ENCODE measurements around the gene SCN4B.

Gene SCN4B

GRCh38 chr11:118129471-118130172, 23.0 kb downstream of the SCN4B start:
- no peak for DNase-seq (ENCODE audit: low read depth in 2 of 2)

- no peak for DNase-seq (ENCODE audit: low read depth in 2 of 2)
Measured at GRCh38 chr11:118128721-118129470, 23.7 kb downstream of the SCN4B start.

- DNase-seq (ENCODE audit: low read depth in 2 of 2), result no peak
Measured at GRCh38 chr11:118128310-118128709, 24.3 kb downstream of the SCN4B start.

- no peak for DNase-seq (ENCODE audit: low read depth in 2 of 2)
Measured at GRCh38 chr11:118126082-118126838, 26.4 kb downstream of the SCN4B start.

- DNase-seq (ENCODE audit: low read depth in 2 of 2), result no peak
Measured at GRCh38 chr11:118124929-118125535, 27.6 kb downstream of the SCN4B start.

GRCh38 chr11:118120793-118121192, 31.8 kb downstream of the SCN4B start:
- DNase-seq (ENCODE audit: low read depth in 2 of 2), result no peak

- DNase-seq (ENCODE audit: low read depth in 2 of 2), result peak in 1 of 2 donors; percentile 45
Measured at GRCh38 chr11:118117790-118118601, 34.6 kb downstream of the SCN4B start.

- DNase-seq (ENCODE audit: low read depth in 2 of 2), result no peak
Measured at GRCh38 chr11:118115048-118115447, 37.6 kb downstream of the SCN4B start.

GRCh38 chr11:118114266-118114665, 38.4 kb downstream of the SCN4B start:
- DNase-seq (ENCODE audit: low read depth in 2 of 2), result no peak

GRCh38 chr11:118112711-118113430, 39.8 kb downstream of the SCN4B start:
- no peak for DNase-seq (ENCODE audit: low read depth in 2 of 2)

- DNase-seq (ENCODE audit: low read depth in 2 of 2), result no peak
Measured at GRCh38 chr11:118111744-118112035, 40.9 kb downstream of the SCN4B start.

GRCh38 chr11:118111019-118111743, 41.4 kb downstream of the SCN4B start:
- no peak for DNase-seq (ENCODE audit: low read depth in 2 of 2)

- no peak for DNase-seq (ENCODE audit: low read depth in 2 of 2)
Measured at GRCh38 chr11:118109231-118109630, 43.4 kb downstream of the SCN4B start.

GRCh38 chr11:118108513-118108912, 44.1 kb downstream of the SCN4B start:
- no peak for DNase-seq (ENCODE audit: low read depth in 2 of 2)

- DNase-seq (ENCODE audit: low read depth in 2 of 2), result no peak
Measured at GRCh38 chr11:118106789-118107335, 45.8 kb downstream of the SCN4B start.

GRCh38 chr11:118105657-118106305, 46.8 kb downstream of the SCN4B start:
- DNase-seq (ENCODE audit: low read depth in 2 of 2), result no peak

- DNase-seq (ENCODE audit: low read depth in 2 of 2), result no peak
Measured at GRCh38 chr11:118104491-118104890, 48.1 kb downstream of the SCN4B start.

GRCh38 chr11:118102721-118103261, 49.8 kb downstream of the SCN4B start:
- DNase-seq (ENCODE audit: low read depth in 2 of 2), result no peak

- no peak for DNase-seq (ENCODE audit: low read depth in 2 of 2)
Measured at GRCh38 chr11:118100691-118101232, 51.9 kb downstream of the SCN4B start.
